H1 (cell line): ENCODE data around the gene LITAF. TPM values are rescaled to one million over a fixed set of nuclear protein-coding genes. Genes with fewer than 3 reads are reported as not detected.

ENCODE experiments used
- CHD7 ChIP-seq: fragments of 300-600 bp; sonication (generic); IDR thresholded peaks from 2 replicates; pipeline ENCODE4 v1.7.1; 2012; ENCODE audit warnings: low read length, moderate library complexity, mild to moderate bottlenecking, inconsistent platforms; ENCODE audit not compliant: insufficient replicate concordance
- JUN ChIP-seq: IDR thresholded peaks from 2 replicates; pipeline ENCODE4 v1.6.1; 2011; ENCODE audit warnings: low read depth, mild to moderate bottlenecking, improper control_type of control experiment, low read length
- MAFK ChIP-seq: IDR thresholded peaks from 2 replicates; pipeline ENCODE4 v1.6.1; 2012; ENCODE audit warnings: low read depth, mild to moderate bottlenecking, improper control_type of control experiment, low read length
- NRF1 ChIP-seq: IDR thresholded peaks from 2 replicates; pipeline ENCODE4 v1.6.1; 2011; ENCODE audit warnings: mild to moderate bottlenecking, low read depth, low read length, improper control_type of control experiment
- SIRT6 ChIP-seq: IDR thresholded peaks from one replicate; pipeline ENCODE4 v1.7.1; 2012; ENCODE audit warnings: low read length, inconsistent platforms
- SP4 ChIP-seq: IDR thresholded peaks from 2 replicates; pipeline ENCODE4 v1.6.1; 2012; ENCODE audit warnings: low read length, inconsistent platforms
- polyA plus RNA-seq, 7 experiments: library from polyadenylated mRNA; depleted of rRNA in 3 of 7; stranded (reverse) in 5 of 7; unstranded in 2 of 7; fragments of >200 nt in 5 of 7; fragments of 200-250 nt in 2 of 7; gene quantifications; 1 replicate in 5 of 7; 2 replicates in 1 of 7; 4 replicates in 1 of 7; pipeline versions ENCODE4 v1.2.1 to v1.2.3, GENCODE V29; 2011 to 2013; ENCODE audit warnings: missing spikeins in 2 of 7, mixed read lengths in 2 of 7
- total RNA-seq: library from RNA; stranded (reverse); fragmentation: NEBNext Ultra II Directional; extraction: Animal tissue kit (Norgen Biotek cat#: 25700); gene quantifications from 2 replicates; pipeline ENCODE4 v1.2.1, GENCODE V29; 2021

The LITAF gene
- total and polyA plus RNA-seq, 2 of the 8 experiments (the other 6 are each of a cell fraction or from before 2014, with no cell fraction given) = 165 to 205 TPM

GRCh38 chr16:11627292-11627663 is 40.6 kb upstream of the LITAF start (continued):
- no peak for TF ChIP-seq MAFK
- no peak for TF ChIP-seq SP4
- TF ChIP-seq CHD7 = no peak
- no peak for TF ChIP-seq JUN
- no peak for TF ChIP-seq NRF1
- TF ChIP-seq SIRT6 = no peak
